Measurements from ENCODE around the gene DPAGT1.

DNA sequence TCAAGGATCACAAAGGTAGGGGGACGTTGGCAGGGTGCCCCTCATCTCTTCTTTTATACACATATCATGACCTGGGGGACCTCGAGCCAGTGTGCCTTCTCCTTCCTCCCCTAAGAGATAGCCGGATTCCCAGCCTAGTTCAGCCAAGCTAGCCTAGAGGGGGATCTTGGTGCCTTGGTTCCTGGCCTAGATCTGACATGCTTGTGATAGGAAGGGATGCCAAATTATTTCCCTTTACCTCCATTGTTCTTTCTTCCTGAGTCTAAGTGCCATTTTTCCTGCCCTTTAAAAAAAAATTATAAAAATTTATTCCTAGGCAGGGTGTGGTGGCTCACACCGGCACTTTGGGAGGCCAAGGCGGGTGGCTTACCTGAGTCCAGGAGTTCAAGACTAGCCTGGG, 12.7 kb upstream of the DPAGT1 start:
- TF ChIP-seq NFRKB (IDR thresholded peaks at IDR 0.05) (no peak), PKNOX1 (IDR thresholded peaks at IDR 0.05) (no peak), ELF4 (IDR thresholded peaks at IDR 0.05) (no peak), FOXM1 (IDR thresholded peaks at IDR 0.05; ENCODE audit: borderline replicate concordance) (no peak), LEF1 (IDR thresholded peaks at IDR 0.05; ENCODE audit: borderline replicate concordance) (no peak), HDGF (IDR thresholded peaks at IDR 0.05; ENCODE audit: borderline replicate concordance) (no peak), SUZ12 (IDR thresholded peaks at IDR 0.05) (no peak), ZNF384 (IDR thresholded peaks at IDR 0.05) (no peak), SP1 (IDR thresholded peaks at IDR 0.05) (no peak)
